Stimulated activated CD8-positive, alpha-beta memory T cell treated with anti-CD3 and anti-CD28 coated beads, Interleukin-12 subunit alpha, Interleukin-12 subunit beta, amount 100 ng/mL, for 24 hours (primary cell): ENCODE measurements around the gene DNAJB1.

Source experiments
- DNase-seq: peaks from one replicate; pipeline ENCODE4 v3.0.0-alpha.2; 2020; ENCODE audit errors: extremely low read depth

Gene DNAJB1

GRCh38 chr19:14473073-14473977 lies 44.9 kb downstream of the DNAJB1 start:
- no peak for DNase-seq

- peak; percentile 60 for DNase-seq
These were observed 45.8 kb downstream of the DNAJB1 start for GRCh38 chr19:14472202-14472938.

GRCh38 chr19:14471436-14472187 lies 46.6 kb downstream of the DNAJB1 start:
- no peak for DNase-seq

- no peak for DNase-seq
These were observed 47.9 kb downstream of the DNAJB1 start for GRCh38 chr19:14470031-14470876.

GRCh38 chr19:14467816-14468215 lies 50.4 kb downstream of the DNAJB1 start:
- DNase-seq: no peak

GRCh38 chr19:14467391-14467790 lies 50.8 kb downstream of the DNAJB1 start:
- no peak for DNase-seq
